ENCODE results near the gene PLA2G6. TPM values are rescaled to one million over a fixed set of nuclear protein-coding genes. Genes with fewer than 3 reads are reported as not detected.
A peak's percentile ranks its signal among the peaks of the same experiment; 100 is the strongest.

Gene PLA2G6
- total and polyA plus RNA-seq, 9 of the 15 experiments (the other 6 are each of a cell fraction or from before 2014, with no cell fraction given): 0.11 to 12.2 (median 9.7) TPM

DNA sequence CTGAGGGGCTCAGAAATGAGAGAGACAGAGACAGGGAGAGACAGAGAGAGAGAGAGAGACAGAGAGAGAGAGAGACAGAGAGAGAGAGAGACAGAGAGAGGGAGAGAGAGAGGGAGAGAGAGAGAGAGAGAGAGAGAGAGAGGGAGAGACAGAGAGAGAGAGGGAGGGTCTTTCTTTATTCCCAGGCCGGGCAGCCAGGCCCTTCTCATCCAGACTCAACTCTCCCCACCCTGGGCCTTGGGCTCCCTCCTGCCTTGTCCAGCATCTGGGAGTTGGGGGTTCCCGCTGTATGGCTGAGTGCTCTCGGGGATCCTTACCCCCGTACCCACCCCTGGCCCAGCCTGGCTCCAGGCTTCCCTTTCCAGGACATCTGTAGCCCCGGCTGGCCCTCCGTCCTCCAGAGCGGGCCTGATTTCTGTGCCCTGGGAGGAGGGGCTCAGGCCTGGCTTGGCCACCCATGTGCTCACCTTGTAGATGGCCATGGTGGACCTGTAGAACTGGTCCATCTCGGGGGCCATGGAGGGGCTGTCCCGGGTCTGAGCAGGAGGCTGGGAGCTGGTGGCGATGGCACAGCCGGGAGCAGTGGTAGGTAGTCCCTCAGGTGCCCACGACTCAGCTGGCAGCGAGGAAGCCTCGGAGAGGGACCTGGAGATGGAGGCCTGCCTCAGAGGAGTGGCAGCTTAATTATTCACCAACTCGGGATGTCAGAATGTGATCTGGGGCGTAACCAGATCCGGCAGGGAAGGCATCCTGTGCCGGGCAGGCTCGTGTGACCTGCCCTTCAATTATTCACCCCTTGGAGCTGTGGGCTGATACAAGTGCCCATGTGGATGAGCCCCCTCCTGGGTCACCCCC is 71.4 kb downstream of the PLA2G6 start, which contains the start of gene BAIAP2L2:
TSS of gene BAIAP2L2 (minus strand) at position 677 of the 855 bp plus-strand sequence. CDS start at position 518, 159 bp downstream.
- intact Hi-C loops (cut with micrococcal nuclease): loop anchor here (10.0 kb wide), 1 partner anchor 95 kb away; the partner anchor contains the start of gene MAFF
- 49% methylated on average over 9 of the region's 19 CpGs for WGBS (ENCODE audit: insufficient coverage, low coverage, missing lambda C conversion rate)

More for the DNA sequence above, 71.4 kb downstream of the PLA2G6 start, which contains the start of gene BAIAP2L2:
- no peaks in the 10 kb centered on the region for H4K20me1 ChIP-seq (replicated peaks; ENCODE audit: control insufficient read depth, insufficient read depth, low read length)
- TF ChIP-seq ZNF41 (CRISPR knock-in tag; conservative IDR thresholded peaks at IDR 0.05): no peak
- TF ChIP-seq ZFPM2 (CRISPR knock-in tag; IDR thresholded peaks at IDR 0.05): no peak
- TF ChIP-seq, protein P1, sequence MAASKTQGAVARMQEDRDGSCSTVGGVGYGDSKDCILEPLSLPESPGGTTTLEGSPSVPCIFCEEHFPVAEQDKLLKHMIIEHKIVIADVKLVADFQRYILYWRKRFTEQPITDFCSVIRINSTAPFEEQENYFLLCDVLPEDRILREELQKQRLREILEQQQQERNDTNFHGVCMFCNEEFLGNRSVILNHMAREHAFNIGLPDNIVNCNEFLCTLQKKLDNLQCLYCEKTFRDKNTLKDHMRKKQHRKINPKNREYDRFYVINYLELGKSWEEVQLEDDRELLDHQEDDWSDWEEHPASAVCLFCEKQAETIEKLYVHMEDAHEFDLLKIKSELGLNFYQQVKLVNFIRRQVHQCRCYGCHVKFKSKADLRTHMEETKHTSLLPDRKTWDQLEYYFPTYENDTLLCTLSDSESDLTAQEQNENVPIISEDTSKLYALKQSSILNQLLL (CRISPR knock-in tag; IDR thresholded peaks at IDR 0.05; ENCODE audit: borderline replicate concordance): no peak
- TF ChIP-seq, protein P2, sequence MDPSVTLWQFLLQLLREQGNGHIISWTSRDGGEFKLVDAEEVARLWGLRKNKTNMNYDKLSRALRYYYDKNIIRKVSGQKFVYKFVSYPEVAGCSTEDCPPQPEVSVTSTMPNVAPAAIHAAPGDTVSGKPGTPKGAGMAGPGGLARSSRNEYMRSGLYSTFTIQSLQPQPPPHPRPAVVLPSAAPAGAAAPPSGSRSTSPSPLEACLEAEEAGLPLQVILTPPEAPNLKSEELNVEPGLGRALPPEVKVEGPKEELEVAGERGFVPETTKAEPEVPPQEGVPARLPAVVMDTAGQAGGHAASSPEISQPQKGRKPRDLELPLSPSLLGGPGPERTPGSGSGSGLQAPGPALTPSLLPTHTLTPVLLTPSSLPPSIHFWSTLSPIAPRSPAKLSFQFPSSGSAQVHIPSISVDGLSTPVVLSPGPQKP (CRISPR knock-in tag; IDR thresholded peaks at IDR 0.05): no peak
- no peak for TF ChIP-seq CBFA2T3 (IDR thresholded peaks at IDR 0.05)
- no peak for TF ChIP-seq SMARCE1 (IDR thresholded peaks at IDR 0.05)
- no peak for TF ChIP-seq HLTF (IDR thresholded peaks at IDR 0.05)
- no peak for TF ChIP-seq STAT5A (IDR thresholded peaks at IDR 0.05; ENCODE audit: borderline replicate concordance, low read length)
- TF ChIP-seq, protein P3, sequence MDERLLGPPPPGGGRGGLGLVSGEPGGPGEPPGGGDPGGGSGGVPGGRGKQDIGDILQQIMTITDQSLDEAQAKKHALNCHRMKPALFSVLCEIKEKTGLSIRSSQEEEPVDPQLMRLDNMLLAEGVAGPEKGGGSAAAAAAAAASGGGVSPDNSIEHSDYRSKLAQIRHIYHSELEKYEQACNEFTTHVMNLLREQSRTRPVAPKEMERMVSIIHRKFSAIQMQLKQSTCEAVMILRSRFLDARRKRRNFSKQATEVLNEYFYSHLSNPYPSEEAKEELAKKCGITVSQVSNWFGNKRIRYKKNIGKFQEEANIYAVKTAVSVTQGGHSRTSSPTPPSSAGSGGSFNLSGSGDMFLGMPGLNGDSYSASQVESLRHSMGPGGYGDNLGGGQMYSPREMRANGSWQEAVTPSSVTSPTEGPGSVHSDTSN (CRISPR knock-in tag; IDR thresholded peaks at IDR 0.05; ENCODE audit: low read depth): no peak
- TF ChIP-seq, protein P3 (tag; conservative IDR thresholded peaks at IDR 0.05; ENCODE audit: low read depth): no peak
- TF ChIP-seq XRCC3 (IDR thresholded peaks at IDR 0.05): no peak
- TF ChIP-seq TEAD4 (IDR thresholded peaks at IDR 0.05; ENCODE audit: low read length): no peak
- TF ChIP-seq TEAD4 (CRISPR knock-in tag; IDR thresholded peaks at IDR 0.05; ENCODE audit: borderline replicate concordance): no peak
- TF ChIP-seq ZNF24 (IDR thresholded peaks at IDR 0.05): no peak
- TF ChIP-seq RBM34 (IDR thresholded peaks at IDR 0.05; ENCODE audit: borderline replicate concordance, insufficient read depth, low read length): no peak
- no peak within 1 kb of the TSS for H3K4me2 ChIP-seq (ENCODE audit: insufficient read depth, low read length)
- FAIRE-seq: no peak
- H3K9me1 ChIP-seq (ENCODE audit: control insufficient read depth, insufficient read depth, low read length): no peaks in the 10 kb centered on the region
- H3K27me3 ChIP-seq (ENCODE audit: control insufficient read depth in 2 of 2, insufficient read depth in 2 of 2, low read length in 2 of 2): no peaks in the 10 kb centered on the region
- H3K79me2 ChIP-seq (ENCODE audit: control insufficient read depth, insufficient read depth, low read length): no peaks in the 10 kb centered on the region
- H3K4me3 ChIP-seq: no peak within 1 kb of the TSS
- no TSS peak for BruUV-seq (replicated peaks)
- no peaks in the 10 kb centered on the region for H3K36me3 ChIP-seq (ENCODE audit: control insufficient read depth, insufficient read depth, low read length)
- H2AFZ ChIP-seq (ENCODE audit: low read depth, low read length): no peak within 1 kb of the TSS
- CTCF ChIA-PET (ENCODE audit: low intra/inter-chr PET ratio): no interaction called here
- DNase-seq (ENCODE audit: extremely low read depth in 1 of 4, low spot score in 3 of 4): no peak
- POLR2A ChIA-PET: interaction anchor here (0.6 to 1.1 kb wide), 4 partner anchors 17 to 781 kb away, joined by 3 to 5 read pairs (median 4); no protein-coding TSS in a partner anchor
- H3K9me3 ChIP-seq (replicated peaks; ENCODE audit: control insufficient read depth, insufficient read depth, low read depth, low read length): no peaks in the 10 kb centered on the region
- H3K4me1 ChIP-seq (replicated peaks in 1 of 2; ENCODE audit: control insufficient read depth in 2 of 2, insufficient read depth in 2 of 2, low read length in 2 of 2): peaks cover 0 to 34% of the 10 kb centered on the region in 2 experiments; a peak in 2 of 5 replicates
- no peak for ATAC-seq
- no peak within 1 kb of the TSS for H3K27ac ChIP-seq (ENCODE audit: extremely low read depth, low read depth, low read length)
- in situ Hi-C loops (cut with MboI): no loop called here
- H3K9ac ChIP-seq (ENCODE audit: insufficient read depth in 1 of 2, low read depth in 2 of 2, low read length in 2 of 2): peak within 1 kb of the TSS in 1 of 2 experiments; percentile 43; a peak in 1 of 4 replicates

All from K562 (cell line).